Measurements from ENCODE around the gene MPPE1.

DNA sequence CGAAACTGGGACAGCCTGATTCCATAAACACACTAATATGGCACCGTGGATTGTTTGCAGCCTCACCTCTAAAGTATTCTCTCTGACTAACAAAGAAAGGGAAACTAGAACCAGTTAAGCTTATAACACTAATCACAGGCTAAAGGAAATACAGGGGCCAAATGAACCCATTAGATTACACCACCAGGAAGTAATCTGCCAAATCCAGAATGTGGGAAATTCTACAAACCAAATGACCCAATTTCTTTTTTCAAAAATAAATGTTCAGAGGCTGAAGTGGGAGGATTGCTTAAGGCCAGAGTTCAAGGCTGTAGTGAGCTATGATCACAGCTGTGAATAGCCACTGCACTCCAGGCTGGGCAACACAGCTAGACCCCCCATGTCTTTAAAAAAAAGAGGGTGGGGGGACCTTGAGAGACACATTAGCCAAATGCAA lies 1.5 kb upstream of the MPPE1 start:
- TF ChIP-seq, protein P1, sequence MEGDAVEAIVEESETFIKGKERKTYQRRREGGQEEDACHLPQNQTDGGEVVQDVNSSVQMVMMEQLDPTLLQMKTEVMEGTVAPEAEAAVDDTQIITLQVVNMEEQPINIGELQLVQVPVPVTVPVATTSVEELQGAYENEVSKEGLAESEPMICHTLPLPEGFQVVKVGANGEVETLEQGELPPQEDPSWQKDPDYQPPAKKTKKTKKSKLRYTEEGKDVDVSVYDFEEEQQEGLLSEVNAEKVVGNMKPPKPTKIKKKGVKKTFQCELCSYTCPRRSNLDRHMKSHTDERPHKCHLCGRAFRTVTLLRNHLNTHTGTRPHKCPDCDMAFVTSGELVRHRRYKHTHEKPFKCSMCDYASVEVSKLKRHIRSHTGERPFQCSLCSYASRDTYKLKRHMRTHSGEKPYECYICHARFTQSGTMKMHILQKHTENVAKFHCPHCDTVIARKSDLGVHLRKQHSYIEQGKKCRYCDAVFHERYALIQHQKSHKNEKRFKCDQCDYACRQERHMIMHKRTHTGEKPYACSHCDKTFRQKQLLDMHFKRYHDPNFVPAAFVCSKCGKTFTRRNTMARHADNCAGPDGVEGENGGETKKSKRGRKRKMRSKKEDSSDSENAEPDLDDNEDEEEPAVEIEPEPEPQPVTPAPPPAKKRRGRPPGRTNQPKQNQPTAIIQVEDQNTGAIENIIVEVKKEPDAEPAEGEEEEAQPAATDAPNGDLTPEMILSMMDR (IDR thresholded peaks at IDR 0.05): no peak
- TF ChIP-seq POLR2A (IDR thresholded peaks at IDR 0.05): peak in 1 of 4 donors; percentile 57
- peak in 1 of 2 donors; percentile 39 for TF ChIP-seq POLR2AphosphoS5 (IDR thresholded peaks at IDR 0.05)

All from upper lobe of left lung (tissue), 4 donors.